AG10803 (cell line): Measurements from ENCODE around the gene TRH.

ENCODE experiments used
- DNase-seq: peaks from one replicate; pipeline ENCODE4 v3.0.0; 2010; ENCODE audit warnings: low read depth
- H3K4me3 ChIP-seq: 2 replicates; pipeline ENCODE4 v1.5.1; 2011; ENCODE audit warnings: mild to moderate bottlenecking, low read length, control low read depth
- TF ChIP-seq, protein P1 (sequence below): conservative IDR thresholded peaks from 2 replicates; pipeline ENCODE4 v1.5.1; 2011; ENCODE audit warnings: mild to moderate bottlenecking, low read length, control low read depth, inconsistent platforms

TRH gene

DNA sequence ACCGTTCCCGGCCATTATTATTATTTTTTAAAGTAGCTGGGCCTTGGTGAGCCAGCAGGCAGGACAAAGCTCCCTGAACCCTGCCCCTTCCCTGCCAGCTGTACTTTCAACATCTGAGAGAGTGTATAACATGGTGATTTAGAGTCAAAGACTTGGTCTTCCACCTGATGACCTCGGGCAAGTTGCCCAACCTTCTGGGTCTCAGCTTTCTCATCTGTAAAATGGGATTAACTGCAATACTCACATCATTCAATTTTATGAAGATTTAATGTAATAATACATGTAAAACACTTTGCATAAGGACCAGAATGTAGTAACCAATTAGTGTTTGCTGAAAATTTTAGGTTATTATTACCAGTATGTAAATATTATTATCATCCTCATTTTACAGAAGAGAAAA is 11.9 kb upstream of the TRH start:
- H3K4me3 ChIP-seq, result no peak overlapping the region
- DNase-seq, result no peak
- TF ChIP-seq, protein P1, sequence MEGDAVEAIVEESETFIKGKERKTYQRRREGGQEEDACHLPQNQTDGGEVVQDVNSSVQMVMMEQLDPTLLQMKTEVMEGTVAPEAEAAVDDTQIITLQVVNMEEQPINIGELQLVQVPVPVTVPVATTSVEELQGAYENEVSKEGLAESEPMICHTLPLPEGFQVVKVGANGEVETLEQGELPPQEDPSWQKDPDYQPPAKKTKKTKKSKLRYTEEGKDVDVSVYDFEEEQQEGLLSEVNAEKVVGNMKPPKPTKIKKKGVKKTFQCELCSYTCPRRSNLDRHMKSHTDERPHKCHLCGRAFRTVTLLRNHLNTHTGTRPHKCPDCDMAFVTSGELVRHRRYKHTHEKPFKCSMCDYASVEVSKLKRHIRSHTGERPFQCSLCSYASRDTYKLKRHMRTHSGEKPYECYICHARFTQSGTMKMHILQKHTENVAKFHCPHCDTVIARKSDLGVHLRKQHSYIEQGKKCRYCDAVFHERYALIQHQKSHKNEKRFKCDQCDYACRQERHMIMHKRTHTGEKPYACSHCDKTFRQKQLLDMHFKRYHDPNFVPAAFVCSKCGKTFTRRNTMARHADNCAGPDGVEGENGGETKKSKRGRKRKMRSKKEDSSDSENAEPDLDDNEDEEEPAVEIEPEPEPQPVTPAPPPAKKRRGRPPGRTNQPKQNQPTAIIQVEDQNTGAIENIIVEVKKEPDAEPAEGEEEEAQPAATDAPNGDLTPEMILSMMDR, result no peak

DNA sequence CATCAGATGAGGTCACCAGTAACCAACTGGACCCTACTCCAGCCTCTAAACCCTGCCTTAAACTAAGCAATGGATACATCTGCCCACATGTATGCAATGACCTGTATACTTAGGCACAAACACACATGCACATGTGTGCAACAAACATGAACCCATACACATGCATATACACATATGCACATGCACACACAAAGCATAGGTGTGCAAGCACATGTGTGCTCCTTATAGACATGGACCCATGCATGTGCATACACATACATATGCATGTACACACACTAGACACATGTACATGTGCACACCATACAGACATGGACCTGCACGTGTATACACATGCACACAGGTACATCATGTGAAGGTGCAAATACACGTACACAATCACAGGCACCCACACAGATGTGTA is 8.6 kb upstream of the TRH start:
- DNase-seq, result no peak
- TF ChIP-seq, protein P1, result no peak
- H3K4me3 ChIP-seq, result no peak overlapping the region

DNA sequence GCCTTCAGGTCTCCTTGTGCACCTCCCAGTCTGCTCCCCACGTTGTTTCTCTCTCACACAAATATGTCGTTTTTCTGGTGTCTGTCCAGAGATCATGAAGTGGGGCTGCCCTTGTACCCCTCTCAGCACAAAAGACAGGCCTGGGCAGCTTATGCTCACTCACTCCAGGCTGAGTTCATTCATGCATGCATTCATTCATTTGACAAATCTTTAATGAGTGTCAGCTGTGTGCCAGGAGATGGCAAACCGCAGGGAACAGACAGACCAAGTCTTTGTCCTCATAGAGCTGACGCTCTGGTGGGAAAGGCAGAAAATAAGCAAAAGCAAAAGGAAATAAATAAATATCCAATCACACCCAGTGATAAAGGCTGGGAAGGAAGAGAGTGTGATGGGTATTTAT is 7.6 kb upstream of the TRH start:
- no peak for DNase-seq

DNA sequence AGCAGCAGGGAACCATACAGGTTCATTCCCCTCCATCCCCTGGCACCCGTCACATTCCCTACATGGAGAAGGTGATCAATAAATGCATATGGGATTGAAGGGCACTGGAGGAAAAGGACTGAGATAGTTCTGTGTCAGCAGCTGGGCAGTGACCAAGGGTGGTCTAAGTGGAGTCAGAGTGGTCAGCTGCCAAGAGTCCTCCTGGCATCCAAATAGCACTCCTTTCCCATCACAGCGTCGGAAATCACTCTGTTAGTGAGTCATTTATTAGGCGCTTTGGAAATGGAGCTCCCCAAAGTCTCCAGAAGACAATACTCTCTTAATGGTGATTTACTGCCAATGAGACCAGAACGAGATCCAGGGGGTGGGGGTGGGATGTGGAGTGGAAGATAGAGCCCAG is 6.8 kb upstream of the TRH start:
- DNase-seq, result no peak
- TF ChIP-seq, protein P1, result no peak
- H3K4me3 ChIP-seq, result no peak overlapping the region

More for the DNA sequence above, 7.6 kb upstream of the TRH start:
- TF ChIP-seq, protein P1, result no peak
- H3K4me3 ChIP-seq, result no peak overlapping the region

DNA sequence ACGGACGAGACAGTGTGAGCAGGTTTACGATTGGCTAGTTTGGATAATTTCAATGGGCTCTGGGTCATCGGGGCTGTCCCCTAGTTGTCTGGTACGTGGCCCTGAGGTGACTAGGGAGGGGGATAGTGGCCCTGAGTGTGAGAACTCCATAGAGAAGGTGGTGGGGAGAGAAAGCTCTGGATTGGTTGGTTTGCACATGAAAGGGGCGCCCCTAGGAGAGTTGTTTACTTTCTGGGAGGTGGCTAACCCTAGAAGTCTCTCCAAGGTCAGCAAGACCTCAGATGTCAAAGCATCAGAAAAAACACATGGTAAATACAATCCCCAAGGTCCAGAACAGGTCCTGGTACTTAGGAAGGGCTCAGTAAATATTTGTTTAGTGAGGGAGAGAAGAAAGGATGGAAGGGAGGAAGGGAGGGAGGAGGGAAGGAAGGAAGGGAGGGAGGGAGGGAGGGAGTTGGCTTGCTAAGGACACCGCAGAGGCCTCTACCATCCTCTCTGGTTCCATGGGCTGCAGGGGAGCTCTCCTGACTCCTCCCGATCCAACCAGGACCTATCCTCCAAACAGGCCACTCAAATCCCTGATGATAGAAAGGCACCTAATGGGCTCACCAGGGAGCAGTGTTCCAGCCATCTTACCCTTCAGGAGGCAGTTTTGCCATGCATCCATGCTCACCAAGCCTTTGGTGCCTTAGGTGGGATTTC is 3.0 kb upstream of the TRH start:
- no peak for DNase-seq
- no peak overlapping the region for H3K4me3 ChIP-seq
- TF ChIP-seq, protein P1, result no peak

DNA sequence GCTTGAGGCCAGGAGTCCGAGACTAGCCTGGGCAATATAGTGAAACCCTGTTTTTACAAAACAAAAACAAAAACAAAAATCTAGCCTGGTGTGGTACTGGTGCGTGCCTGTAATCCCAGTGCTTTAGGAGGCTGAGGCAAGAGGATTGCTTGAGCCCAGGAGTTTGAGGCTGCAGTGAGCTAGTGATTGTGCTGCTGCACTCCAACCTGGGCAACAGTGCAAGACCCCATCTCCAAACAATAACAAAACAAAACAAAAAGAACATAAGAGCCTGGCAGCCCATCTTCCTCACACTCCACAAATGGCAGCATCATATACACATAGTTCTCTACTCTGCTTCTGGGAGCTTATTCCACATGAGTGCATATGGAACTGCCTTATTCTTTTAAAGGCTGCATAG is 2.2 kb upstream of the TRH start:
- DNase-seq, result no peak

More for the DNA sequence above, 2.2 kb upstream of the TRH start:
- TF ChIP-seq, protein P1, result no peak
- no peak overlapping the region for H3K4me3 ChIP-seq
